Type B pancreatic cell (in vitro differentiated cells): ENCODE measurements around the gene GFY. TPM values are rescaled to one million over a fixed set of nuclear protein-coding genes. Genes with fewer than 3 reads are reported as not detected.

Experiments
- DNase-seq: peaks from one replicate; pipeline ENCODE4 v3.0.0; 2021; ENCODE audit warnings: mixed read lengths; ENCODE audit not compliant: unreplicated experiment; ENCODE audit errors: extremely low spot score
- H3K27ac Mint-ChIP-seq: 2 replicates; pipeline ENCODE4 v1.8.0; 2021; ENCODE audit warnings: mild to moderate bottlenecking, mixed read lengths
- H3K27me3 Mint-ChIP-seq: 2 replicates; pipeline ENCODE4 v1.8.0; 2021; ENCODE audit warnings: mixed read lengths
- H3K36me3 Mint-ChIP-seq: 2 replicates; pipeline ENCODE4 v1.8.0; 2021; ENCODE audit warnings: mixed read lengths
- H3K4me1 Mint-ChIP-seq: one replicate; pipeline ENCODE4 v1.8.0; 2021; ENCODE audit warnings: mixed read lengths; ENCODE audit not compliant: unreplicated experiment
- H3K4me3 Mint-ChIP-seq: 2 replicates; pipeline ENCODE4 v1.8.0; 2021; ENCODE audit warnings: mild to moderate bottlenecking, mixed read lengths
- H3K9me3 Mint-ChIP-seq: 2 replicates; pipeline ENCODE4 v1.8.0; 2021; ENCODE audit warnings: mixed read lengths
- long read RNA-seq: library from polyadenylated mRNA; unstranded; transcript quantifications from one replicate; pipeline ENCODE4 v2.0.0, GENCODE V29; 2020
- total RNA-seq: library from RNA; stranded (reverse); gene quantifications from 2 replicates; pipeline ENCODE4 v1.2.1, GENCODE V29; 2021; ENCODE audit warnings: low replicate concordance
- TF ChIP-seq, protein P1 (sequence below): fragments of 200-600 bp; sonication (generic); conservative IDR thresholded peaks from 2 replicates; pipeline ENCODE4 v1.5.0; 2021; ENCODE audit warnings: antibody characterized with exemption, mild to moderate bottlenecking

GFY gene, protein sequence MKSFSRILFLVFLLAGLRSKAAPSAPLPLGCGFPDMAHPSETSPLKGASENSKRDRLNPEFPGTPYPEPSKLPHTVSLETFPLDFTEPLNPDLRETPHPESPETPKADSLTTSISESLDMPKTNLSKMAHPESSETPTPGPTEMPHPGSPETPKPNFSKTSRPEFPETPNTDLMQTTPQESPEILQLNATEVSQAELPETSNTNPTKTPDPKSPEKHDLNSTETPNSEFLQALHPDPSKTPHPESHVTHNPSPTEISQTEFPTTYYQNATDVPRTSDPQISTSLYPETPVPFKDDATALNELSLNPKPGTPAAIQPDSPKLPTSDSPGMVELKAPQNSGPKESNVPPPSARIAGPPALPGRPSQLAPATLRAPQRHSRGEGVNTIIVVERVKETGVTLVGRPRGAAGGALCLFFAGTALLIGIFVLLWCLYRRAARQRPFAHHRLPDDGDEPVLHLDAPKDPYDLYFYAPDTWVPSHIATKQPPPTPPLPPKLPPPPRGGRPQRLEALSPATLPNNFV
- total RNA-seq = not detected in 2 replicates
- long read RNA-seq = 0 reads

DNA sequence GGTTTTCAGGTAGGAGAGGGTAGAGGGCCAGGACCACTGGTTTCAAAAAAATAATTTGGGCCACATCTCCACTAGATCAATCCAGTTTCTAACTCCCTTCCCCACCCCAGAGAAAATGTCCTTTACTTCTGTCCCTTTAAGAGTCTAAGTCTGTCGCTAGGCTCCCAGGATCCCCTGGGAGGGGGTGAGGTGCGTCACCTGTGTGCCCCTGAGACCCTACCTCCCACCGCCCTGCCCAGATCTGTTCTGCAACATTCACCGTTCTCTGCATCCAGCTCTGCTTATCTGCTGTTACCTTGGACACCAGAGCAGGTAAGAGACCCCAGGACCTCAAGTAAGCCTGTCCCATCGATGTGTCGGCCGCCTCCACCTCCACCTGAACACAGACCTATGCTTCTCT, at the start of gene GFY:
Gene GFY, plus strand, starts transcription at position 211 of the 400 bp plus-strand sequence. CDS start 1,043 bp downstream, outside the sequence.
- TF ChIP-seq, protein P1, sequence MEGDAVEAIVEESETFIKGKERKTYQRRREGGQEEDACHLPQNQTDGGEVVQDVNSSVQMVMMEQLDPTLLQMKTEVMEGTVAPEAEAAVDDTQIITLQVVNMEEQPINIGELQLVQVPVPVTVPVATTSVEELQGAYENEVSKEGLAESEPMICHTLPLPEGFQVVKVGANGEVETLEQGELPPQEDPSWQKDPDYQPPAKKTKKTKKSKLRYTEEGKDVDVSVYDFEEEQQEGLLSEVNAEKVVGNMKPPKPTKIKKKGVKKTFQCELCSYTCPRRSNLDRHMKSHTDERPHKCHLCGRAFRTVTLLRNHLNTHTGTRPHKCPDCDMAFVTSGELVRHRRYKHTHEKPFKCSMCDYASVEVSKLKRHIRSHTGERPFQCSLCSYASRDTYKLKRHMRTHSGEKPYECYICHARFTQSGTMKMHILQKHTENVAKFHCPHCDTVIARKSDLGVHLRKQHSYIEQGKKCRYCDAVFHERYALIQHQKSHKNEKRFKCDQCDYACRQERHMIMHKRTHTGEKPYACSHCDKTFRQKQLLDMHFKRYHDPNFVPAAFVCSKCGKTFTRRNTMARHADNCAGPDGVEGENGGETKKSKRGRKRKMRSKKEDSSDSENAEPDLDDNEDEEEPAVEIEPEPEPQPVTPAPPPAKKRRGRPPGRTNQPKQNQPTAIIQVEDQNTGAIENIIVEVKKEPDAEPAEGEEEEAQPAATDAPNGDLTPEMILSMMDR = no peak

DNA sequence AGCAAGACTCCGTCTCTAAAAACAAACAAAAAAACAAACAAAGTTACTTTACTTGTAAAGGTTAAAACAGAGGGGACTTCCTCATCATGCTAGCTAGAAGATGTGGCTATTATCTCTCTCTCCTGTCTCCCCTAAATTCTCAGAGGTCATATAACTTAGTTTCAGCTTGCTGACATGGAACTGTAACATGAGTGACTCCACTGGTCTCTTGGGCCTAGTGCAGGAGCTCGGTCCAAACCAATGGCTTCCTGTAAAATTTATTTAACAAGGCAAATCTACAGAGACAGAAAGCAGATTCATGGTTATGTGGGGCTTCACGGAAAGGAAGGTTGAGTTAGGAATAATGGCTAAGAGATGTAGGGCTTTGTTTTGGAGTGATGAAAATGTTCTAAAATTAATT, 46.7 kb upstream of the GFY start:
- no peaks in the 10 kb centered on the region for H3K36me3 Mint-ChIP-seq
- H3K27ac Mint-ChIP-seq = no peak overlapping the region
- H3K4me3 Mint-ChIP-seq = no peak overlapping the region
- peaks cover 10% of the 10 kb centered on the region for H3K27me3 Mint-ChIP-seq
- H3K4me1 Mint-ChIP-seq = no peaks in the 10 kb centered on the region
- H3K9me3 Mint-ChIP-seq = peaks cover 6% of the 10 kb centered on the region
- DNase-seq = no peak
- TF ChIP-seq, protein P1 = no peak

More for the DNA sequence above, at the start of gene GFY:
- DNase-seq = no peak
- Mint-ChIP-seq H3K4me3 (no peak within 1 kb of the TSS), H3K4me1 (peaks cover 45% of the 10 kb centered on the region), H3K36me3 (no peaks in the 10 kb centered on the region), H3K27ac (no peak within 1 kb of the TSS), H3K27me3 (peaks cover 95% of the 10 kb centered on the region), H3K9me3 (no peaks in the 10 kb centered on the region)

DNA sequence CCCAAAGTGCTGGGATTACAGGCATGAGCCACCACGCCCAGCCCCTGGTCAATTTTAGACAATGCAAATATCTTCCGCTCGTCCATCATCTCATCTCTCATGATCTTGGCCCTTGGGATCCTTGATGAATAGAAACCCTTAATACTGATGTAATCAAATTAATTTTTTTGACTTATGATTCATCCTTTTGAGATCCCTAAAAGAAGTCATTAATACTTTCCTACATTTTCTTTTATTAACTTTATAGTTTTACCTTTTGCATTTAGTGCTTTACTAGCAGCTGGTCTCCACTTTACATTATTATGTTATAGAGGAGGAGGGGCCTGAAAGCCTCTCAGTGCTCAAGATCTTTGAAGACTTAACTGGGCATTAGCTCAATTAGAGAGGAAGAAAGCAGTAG, 44.8 kb upstream of the GFY start:
- Mint-ChIP-seq H3K9me3 (peaks cover 10% of the 10 kb centered on the region), H3K4me3 (no peak overlapping the region), H3K27me3 (peaks cover 13% of the 10 kb centered on the region), H3K36me3 (no peaks in the 10 kb centered on the region), H3K27ac (no peak overlapping the region), H3K4me1 (no peaks in the 10 kb centered on the region)
- DNase-seq = no peak
- TF ChIP-seq, protein P1 = no peak

DNA sequence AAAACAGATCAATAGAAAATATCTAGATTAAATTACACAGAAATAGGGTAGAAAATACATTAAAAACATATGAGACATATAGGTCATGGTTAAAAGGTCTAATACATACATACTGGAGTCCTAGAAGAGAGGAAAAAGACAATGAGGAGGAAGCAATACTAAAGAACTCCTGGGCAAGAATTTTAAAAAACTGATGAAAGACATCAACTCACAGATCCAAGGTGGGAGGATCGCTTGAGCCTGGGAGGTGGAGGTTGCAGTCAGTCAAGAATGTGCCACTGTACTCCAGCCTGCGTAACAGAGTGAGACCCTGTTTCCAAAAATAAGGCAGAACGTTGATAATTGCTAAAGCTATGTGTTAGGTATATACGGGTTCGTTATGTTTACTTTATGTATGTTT, 42.5 kb upstream of the GFY start:
- TF ChIP-seq, protein P1 = no peak
- DNase-seq = no peak
- H3K4me1 Mint-ChIP-seq = no peaks in the 10 kb centered on the region
- H3K4me3 Mint-ChIP-seq = no peak overlapping the region
- peaks cover 8% of the 10 kb centered on the region for H3K27me3 Mint-ChIP-seq
- no peaks in the 10 kb centered on the region for H3K36me3 Mint-ChIP-seq
- H3K27ac Mint-ChIP-seq = no peak overlapping the region
- peaks cover 10% of the 10 kb centered on the region for H3K9me3 Mint-ChIP-seq

DNA sequence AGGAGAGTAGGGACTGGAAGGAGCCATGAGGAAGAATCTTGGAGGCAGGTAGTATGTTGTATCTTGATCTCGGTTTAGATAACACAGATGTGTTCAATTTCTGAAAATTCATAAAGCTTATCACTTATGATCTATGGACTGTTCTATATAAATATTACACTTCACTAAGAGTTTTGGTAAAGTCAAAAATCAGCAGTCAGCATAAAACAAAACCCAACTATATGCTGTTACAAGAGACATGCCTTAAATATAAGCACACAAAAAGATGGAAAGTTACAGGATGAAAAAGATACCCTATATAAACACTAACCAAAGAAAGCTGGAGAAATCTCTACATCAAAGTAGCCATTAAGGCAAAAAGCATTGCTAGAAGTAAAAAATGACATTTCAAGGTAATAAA, 41.6 kb upstream of the GFY start:
- Mint-ChIP-seq H3K9me3 (peaks cover 10% of the 10 kb centered on the region), H3K27ac (no peak overlapping the region), H3K4me1 (no peaks in the 10 kb centered on the region)

More for the DNA sequence above, 41.6 kb upstream of the GFY start:
- Mint-ChIP-seq H3K27me3 (peaks cover 10% of the 10 kb centered on the region), H3K4me3 (no peak overlapping the region), H3K36me3 (no peaks in the 10 kb centered on the region)
- TF ChIP-seq, protein P1 = no peak
- no peak for DNase-seq
